H9 (cell line): ENCODE results near the gene UCP2. TPM values are rescaled to one million over a fixed set of nuclear protein-coding genes. Genes with fewer than 3 reads are reported as not detected.

ENCODE experiments used
- DNase-seq: peaks from one replicate; pipeline ENCODE4 v3.0.0-alpha.2; 2017
- H2AFZ ChIP-seq: one replicate; pipeline ENCODE4 v1.6.1; 2013; ENCODE audit warnings: mild to moderate bottlenecking, low read length, control low read depth, moderate library complexity
- H2AK5ac ChIP-seq: 2 replicates; pipeline ENCODE4 v1.6.1; 2013; ENCODE audit warnings: low read length, control low read depth, mixed read lengths; ENCODE audit not compliant: insufficient read length
- H2BK120ac ChIP-seq: one replicate; pipeline ENCODE4 v1.6.1; 2013; ENCODE audit warnings: low read depth, mild to moderate bottlenecking, low read length, control low read depth, inconsistent platforms; ENCODE audit not compliant: poor library complexity, severe bottlenecking
- H2BK12ac ChIP-seq: 2 replicates; pipeline ENCODE4 v1.6.1; 2013; ENCODE audit warnings: low read length, control low read depth, mixed read lengths, low read depth; ENCODE audit not compliant: insufficient read length
- H2BK15ac ChIP-seq: 2 replicates; pipeline ENCODE4 v1.6.1; 2013; ENCODE audit warnings: low read depth, low read length, control low read depth
- H2BK20ac ChIP-seq: one replicate; pipeline ENCODE4 v1.6.1; 2013; ENCODE audit warnings: low read depth, mild to moderate bottlenecking, low read length, control low read depth, inconsistent platforms; ENCODE audit not compliant: poor library complexity, severe bottlenecking
- H2BK5ac ChIP-seq: 2 replicates; pipeline ENCODE4 v1.6.1; 2013; ENCODE audit warnings: low read length, control low read depth, mixed read lengths; ENCODE audit not compliant: insufficient read length
- H3K14ac ChIP-seq: 2 replicates; pipeline ENCODE4 v1.6.1; 2013; ENCODE audit warnings: low read length, control low read depth; ENCODE audit not compliant: insufficient read depth
- H3K18ac ChIP-seq: 2 replicates; pipeline ENCODE4 v1.6.1; 2013; ENCODE audit warnings: low read depth, mild to moderate bottlenecking, mixed read lengths, low read length, control low read depth; ENCODE audit not compliant: insufficient read length
- H3K23ac ChIP-seq: 2 replicates; pipeline ENCODE4 v1.6.1; 2013; ENCODE audit warnings: low read length, control low read depth, mixed read lengths, low read depth; ENCODE audit not compliant: insufficient read length
- H3K23me2 ChIP-seq: 2 replicates; pipeline ENCODE4 v1.6.1; 2013; ENCODE audit warnings: low read depth, mild to moderate bottlenecking, mixed read lengths, low read length, control low read depth; ENCODE audit not compliant: insufficient read length, poor library complexity, severe bottlenecking
- H3K27ac ChIP-seq: 2 replicates; pipeline ENCODE4 v1.5.1; 2013; ENCODE audit warnings: low read length, control low read depth, mixed read lengths, low read depth; ENCODE audit not compliant: insufficient read length
- H3K27me3 ChIP-seq: 2 replicates; pipeline ENCODE4 v1.6.1; 2013; ENCODE audit warnings: low read length, control low read depth, inconsistent platforms; ENCODE audit not compliant: insufficient read depth
- H3K4ac ChIP-seq: 2 replicates; pipeline ENCODE4 v1.6.1; 2013; ENCODE audit warnings: low read depth, mild to moderate bottlenecking, control low read depth, inconsistent platforms, low read length, moderate library complexity
- H3K4me1 ChIP-seq: 2 replicates; pipeline ENCODE4 v1.6.1; 2013; ENCODE audit warnings: low read length, control low read depth, inconsistent platforms; ENCODE audit not compliant: insufficient read depth
- H3K4me2 ChIP-seq: 2 replicates; pipeline ENCODE4 v1.6.1; 2013; ENCODE audit warnings: low read length, control low read depth, mixed read lengths; ENCODE audit not compliant: insufficient read length, insufficient read depth
- H3K56ac ChIP-seq: 2 replicates; pipeline ENCODE4 v1.6.1; 2013; ENCODE audit warnings: low read depth, mild to moderate bottlenecking, mixed read lengths, low read length, control low read depth; ENCODE audit not compliant: insufficient read length
- H3K79me1 ChIP-seq: 2 replicates; pipeline ENCODE4 v1.6.1; 2013; ENCODE audit warnings: low read depth, mild to moderate bottlenecking, moderate library complexity, low read length, control low read depth, inconsistent platforms; ENCODE audit not compliant: insufficient read depth, poor library complexity, severe bottlenecking
- H3K79me2 ChIP-seq: 2 replicates; pipeline ENCODE4 v1.6.1; 2013; ENCODE audit warnings: low read length, control low read depth, inconsistent platforms; ENCODE audit not compliant: insufficient read depth
- H3K9ac ChIP-seq: 2 replicates; pipeline ENCODE4 v1.6.1; 2013; ENCODE audit warnings: low read length, control low read depth, mixed read lengths; ENCODE audit not compliant: insufficient read length; ENCODE audit errors: extremely low read depth
- H3K9me3 ChIP-seq: one replicate; pipeline ENCODE4 v1.6.1; 2013; ENCODE audit warnings: low read depth, low read length, inconsistent platforms; ENCODE audit not compliant: control insufficient read depth
- H3T11ph ChIP-seq: one replicate; pipeline ENCODE4 v1.6.1; 2013; ENCODE audit warnings: mild to moderate bottlenecking, low read length, control low read depth, inconsistent platforms
- H4K20me1 ChIP-seq: one replicate; pipeline ENCODE4 v1.6.1; 2013; ENCODE audit not compliant: control insufficient read depth, insufficient read length, insufficient read depth
- H4K5ac ChIP-seq: 2 replicates; pipeline ENCODE4 v1.6.1; 2013; ENCODE audit warnings: low read depth, mild to moderate bottlenecking, mixed read lengths, low read length, control low read depth; ENCODE audit not compliant: insufficient read length
- H4K8ac ChIP-seq: replicated peaks from 2 replicates; pipeline ENCODE4 v1.6.1; 2013; ENCODE audit warnings: low read length, control low read depth, mixed read lengths, low read depth; ENCODE audit not compliant: insufficient read length
- H4K91ac ChIP-seq: 2 replicates; pipeline ENCODE4 v1.6.1; 2013; ENCODE audit warnings: low read depth, mild to moderate bottlenecking, moderate library complexity, mixed read lengths, low read length, control low read depth; ENCODE audit not compliant: insufficient read length
- H3K27ac Mint-ChIP-seq, 3 experiments: 2 replicates in 2 of 3; 3 replicates in 1 of 3; pipeline ENCODE4 v1.8.0; 2020 to 2021; ENCODE audit warnings: mixed read lengths in 3 of 3, mild to moderate bottlenecking in 1 of 3, moderate library complexity in 1 of 3
- H3K27me3 Mint-ChIP-seq: 2 replicates; pipeline ENCODE4 v1.8.0; 2021; ENCODE audit warnings: low read depth, mild to moderate bottlenecking, moderate library complexity, mixed read lengths
- H3K36me3 Mint-ChIP-seq, 3 experiments: 2 replicates in 2 of 3; 3 replicates in 1 of 3; pipeline ENCODE4 v1.8.0; 2020 to 2021; ENCODE audit warnings: low read depth in 3 of 3, mixed read lengths in 3 of 3; ENCODE audit not compliant: insufficient read depth in 1 of 3
- H3K4me1 Mint-ChIP-seq, 2 experiments: 2 replicates each; pipeline ENCODE4 v1.8.0; 2020; ENCODE audit warnings: mixed read lengths in 2 of 2
- H3K4me3 Mint-ChIP-seq, 2 experiments: 2 replicates in 1 of 2; 3 replicates in 1 of 2; pipeline ENCODE4 v1.8.0; 2020 to 2021; ENCODE audit warnings: mild to moderate bottlenecking in 2 of 2, mixed read lengths in 2 of 2, moderate library complexity in 1 of 2
- H3K9me3 Mint-ChIP-seq, 2 experiments: 2 replicates in 1 of 2; 3 replicates in 1 of 2; pipeline ENCODE4 v1.8.0; 2020; ENCODE audit warnings: mild to moderate bottlenecking in 2 of 2, mixed read lengths in 2 of 2, moderate library complexity in 1 of 2
- CTCF ChIP-seq: fragments of 200-600 bp; sonication (generic); conservative IDR thresholded peaks from 3 replicates; pipeline ENCODE4 v1.8.0; 2021; ENCODE audit warnings: antibody characterized with exemption, mild to moderate bottlenecking
- WGBS: extraction: QIAGEN DNeasy Blood & Tissue Kit; methylation state at CpG from one replicate; pipeline ENCODE4 v1.1.7; 2013; ENCODE audit warnings: missing lambda C conversion rate, low lambda C conversion rate, mixed read lengths; ENCODE audit not compliant: insufficient read length; ENCODE audit errors: extremely low coverage; 5-methylcytosine and 5-hydroxymethylcytosine counted together
- total RNA-seq: library from RNA; stranded (reverse); gene quantifications from 2 replicates; pipeline ENCODE4 v1.2.1, GENCODE V29; 2021

Gene UCP2
- total RNA-seq, 1 experiment from 2014 or later: 62.1 TPM

GRCh38 chr11:73951797-73952196 is 30.8 kb downstream of the UCP2 start:
- Mint-ChIP-seq H3K4me1 (peaks cover 1 to 6% of the 10 kb centered on the region in 2 experiments; a peak in 1 of 4 replicates), H3K27me3 (peaks cover 2% of the 10 kb centered on the region; the same call in 1 of the 2 replicates), H3K27ac (no peak overlapping the region), H3K9me3 (peaks cover 5 to 7% of the 10 kb centered on the region in 2 experiments), H3K36me3 (peaks cover 1 to 7% (median 1%) of the 10 kb centered on the region in 3 experiments; a peak in 5 of 7 replicates), H3K4me3 (no peak overlapping the region)
- Histone ChIP-seq H3K27me3 (no peaks in the 10 kb centered on the region), H3K4ac (no peak overlapping the region), H2BK120ac (no peak overlapping the region), H3T11ph (no peak overlapping the region), H4K20me1 (no peaks in the 10 kb centered on the region), H3K9me3 (peaks cover 7% of the 10 kb centered on the region), H4K5ac (no peak overlapping the region), H2BK12ac (no peak overlapping the region), H3K4me2 (no peak overlapping the region), H2AK5ac (no peak overlapping the region), H3K14ac (no peak overlapping the region), H3K79me1 (no peaks in the 10 kb centered on the region), H3K18ac (no peak overlapping the region), H3K23me2 (no peaks in the 10 kb centered on the region), H2BK5ac (no peak overlapping the region), H2AFZ (no peak overlapping the region), H4K8ac (no peak overlapping the region), H3K23ac (no peak overlapping the region), H4K91ac (no peak overlapping the region), H3K79me2 (no peaks in the 10 kb centered on the region), H3K9ac (no peak overlapping the region), H2BK15ac (no peak overlapping the region), H2BK20ac (no peak overlapping the region), H3K4me1 (no peaks in the 10 kb centered on the region), H3K56ac (no peak overlapping the region), H3K27ac (no peak overlapping the region)
- no peak for DNase-seq
- no peak for TF ChIP-seq CTCF
- WGBS: no CpG with 5 or more reads among the region's 7 CpGs
